KMS-11 (cell line): ENCODE results near the gene ATXN10.

Experiments used
- H2AFZ ChIP-seq: fragments of 200-600 bp; sonication (generic); 2 replicates; pipeline ENCODE4 v1.6.1; 2016; ENCODE audit warnings: antibody characterized with exemption, mixed run types, low read depth
- H3K27ac ChIP-seq: fragments of 200-600 bp; sonication (generic); 2 replicates; pipeline ENCODE4 v1.6.1; 2016; ENCODE audit warnings: mild to moderate bottlenecking, mixed run types
- H3K27me3 ChIP-seq: fragments of 200-600 bp; sonication (generic); 2 replicates; pipeline ENCODE4 v1.6.1; 2017; ENCODE audit warnings: mild to moderate bottlenecking, low read depth, mixed run types, moderate library complexity; ENCODE audit not compliant: insufficient read depth
- H3K36me3 ChIP-seq: fragments of 200-600 bp; sonication (generic); 2 replicates; pipeline ENCODE4 v1.6.1; 2017; ENCODE audit warnings: mild to moderate bottlenecking, mixed run types; ENCODE audit not compliant: insufficient read depth
- H3K4me1 ChIP-seq: fragments of 200-600 bp; sonication (generic); 2 replicates; pipeline ENCODE4 v1.6.1; 2016; ENCODE audit warnings: mild to moderate bottlenecking, low read depth, mixed run types; ENCODE audit not compliant: poor library complexity, severe bottlenecking
- H3K4me2 ChIP-seq: fragments of 200-600 bp; sonication (generic); 2 replicates; pipeline ENCODE4 v1.7.0; 2016; ENCODE audit warnings: mild to moderate bottlenecking, mixed run types
- H3K4me3 ChIP-seq: fragments of 200-600 bp; sonication (generic); IDR thresholded peaks from 2 replicates; pipeline ENCODE4 v1.6.1; 2017; ENCODE audit warnings: low read depth, low read length, mixed read lengths; ENCODE audit not compliant: insufficient read depth
- H3K79me2 ChIP-seq: fragments of 200-600 bp; sonication (generic); 2 replicates; pipeline ENCODE4 v1.6.1; 2016; ENCODE audit warnings: low read depth, mixed run types; ENCODE audit not compliant: insufficient read depth
- H3K9ac ChIP-seq: fragments of 200-600 bp; sonication (generic); 2 replicates; pipeline ENCODE4 v1.6.1; 2016; ENCODE audit warnings: mild to moderate bottlenecking, mixed run types
- H4K20me1 ChIP-seq: fragments of 200-600 bp; sonication (generic); 2 replicates; pipeline ENCODE4 v1.6.1; 2016; ENCODE audit warnings: mild to moderate bottlenecking, mixed run types; ENCODE audit not compliant: insufficient read depth
- CTCF ChIP-seq: fragments of 200-600 bp; sonication (generic); conservative IDR thresholded peaks from 2 replicates; pipeline ENCODE4 v1.6.1; 2017; ENCODE audit warnings: low read depth, mild to moderate bottlenecking, antibody characterized with exemption, low read length, moderate library complexity, mixed read lengths

Gene ATXN10

GRCh38 chr22:45774001-45774670, 102.5 kb downstream of the ATXN10 start:
- H3K9ac ChIP-seq: no peak overlapping the region
- H3K4me1 ChIP-seq: peaks cover 9% of the 10 kb centered on the region
- no peak for TF ChIP-seq CTCF
- no peak overlapping the region for H3K4me3 ChIP-seq
- H4K20me1 ChIP-seq: no peaks in the 10 kb centered on the region
- H3K4me2 ChIP-seq: no peak overlapping the region
- no peak overlapping the region for H3K27ac ChIP-seq
- H3K27me3 ChIP-seq: no peaks in the 10 kb centered on the region
- H2AFZ ChIP-seq: no peak overlapping the region
- H3K79me2 ChIP-seq: no peaks in the 10 kb centered on the region; the same call in 1 of the 2 replicates
- H3K36me3 ChIP-seq: 0 out of 2 replicates have a peak, but pooled peaks cover 4% of the 10 kb centered on the region

DNA sequence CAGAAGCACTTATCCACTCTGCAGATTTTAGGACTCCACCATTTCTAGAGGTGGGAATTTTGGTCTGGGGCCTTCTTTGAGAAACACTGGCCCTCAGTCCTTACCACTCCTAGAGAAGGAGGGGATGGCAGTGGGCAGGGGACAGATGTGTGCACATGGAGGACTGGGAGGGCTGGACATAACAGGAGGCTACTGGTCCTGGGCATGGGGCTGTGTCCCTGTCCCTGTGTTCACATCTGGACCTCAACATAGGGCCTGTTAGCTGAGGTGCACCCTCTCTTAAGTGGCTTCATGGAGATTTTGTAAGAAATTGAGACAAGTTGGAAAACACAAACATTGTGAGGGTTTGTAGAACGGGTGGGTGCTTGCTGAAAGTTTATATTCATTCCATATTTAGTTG, 103.4 kb downstream of the ATXN10 start:
- H3K4me2 ChIP-seq: no peak overlapping the region
- H2AFZ ChIP-seq: no peak overlapping the region
- no peak for TF ChIP-seq CTCF
- H3K4me3 ChIP-seq: no peak overlapping the region
- no peak overlapping the region for H3K9ac ChIP-seq
- H3K79me2 ChIP-seq: no peaks in the 10 kb centered on the region; the same call in 1 of the 2 replicates
- H3K27ac ChIP-seq: no peak overlapping the region
- H3K27me3 ChIP-seq: no peaks in the 10 kb centered on the region
- H3K4me1 ChIP-seq: peaks cover under 1% of the 10 kb centered on the region
- H3K36me3 ChIP-seq: 0 out of 2 replicates have a peak, but pooled peaks cover 4% of the 10 kb centered on the region
- H4K20me1 ChIP-seq: no peaks in the 10 kb centered on the region

DNA sequence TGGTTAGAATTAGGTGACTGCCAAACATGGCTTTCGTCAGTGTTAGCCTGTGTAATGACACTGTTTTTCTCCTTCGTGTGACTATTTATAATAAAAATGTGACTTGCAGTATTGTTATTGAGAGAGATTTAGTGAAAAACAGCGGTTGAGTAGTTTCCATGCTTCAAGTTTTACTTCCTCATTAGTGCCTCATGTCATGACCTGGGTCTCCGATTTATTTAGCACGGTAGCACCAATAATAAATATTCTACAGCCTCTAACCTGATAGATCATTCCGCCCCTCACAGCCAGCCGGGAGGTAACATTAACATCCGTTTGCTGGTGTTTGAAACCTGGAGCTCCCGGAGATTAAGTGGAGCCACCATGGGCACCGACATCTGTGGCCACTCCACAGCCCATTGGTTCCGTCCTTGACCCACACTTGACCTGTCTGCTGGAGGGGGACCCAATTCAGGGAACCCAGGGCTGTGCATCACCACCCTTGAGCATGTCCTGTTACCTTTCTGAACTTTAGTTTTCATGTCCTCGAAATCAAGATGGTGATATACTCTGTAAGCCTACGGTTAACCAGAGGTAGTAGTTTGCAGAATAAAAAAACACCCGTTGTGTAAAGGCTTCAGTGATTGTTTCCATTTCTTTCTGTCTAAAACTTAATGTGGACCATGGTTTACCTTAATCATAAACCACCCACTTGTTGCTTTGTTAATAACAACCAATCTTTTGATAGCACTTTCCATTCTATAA, 104.1 kb downstream of the ATXN10 start:
- no peak overlapping the region for H3K27ac ChIP-seq
- no peaks in the 10 kb centered on the region for H4K20me1 ChIP-seq
- no peak for TF ChIP-seq CTCF
- H3K4me1 ChIP-seq: peaks cover 4% of the 10 kb centered on the region
- no peaks in the 10 kb centered on the region for H3K79me2 ChIP-seq
- no peak overlapping the region for H3K9ac ChIP-seq
- H3K36me3 ChIP-seq: 0 out of 2 replicates have a peak, but pooled peaks cover 4% of the 10 kb centered on the region
- no peak overlapping the region for H2AFZ ChIP-seq
- no peak overlapping the region for H3K4me2 ChIP-seq
- H3K4me3 ChIP-seq: no peak overlapping the region
- no peaks in the 10 kb centered on the region for H3K27me3 ChIP-seq

GRCh38 chr22:45776313-45776585, 104.6 kb downstream of the ATXN10 start:
- Histone ChIP-seq H2AFZ (no peak overlapping the region), H3K27me3 (no peaks in the 10 kb centered on the region), H3K36me3 (no peaks in the 10 kb centered on the region), H3K9ac (no peak overlapping the region), H3K4me2 (no peak overlapping the region), H3K4me3 (no peak overlapping the region), H3K27ac (no peak overlapping the region), H3K4me1 (peaks cover 8% of the 10 kb centered on the region), H3K79me2 (no peaks in the 10 kb centered on the region), H4K20me1 (no peaks in the 10 kb centered on the region)
- no peak for TF ChIP-seq CTCF
